ENCODE measurements around the gene ARHGAP33. TPM values are rescaled to one million over a fixed set of nuclear protein-coding genes. Genes with fewer than 3 reads are reported as not detected.

Gene ARHGAP33
- total and polyA plus RNA-seq, 10 of the 15 experiments (the other 5 are each of a cell fraction or from before 2014, with no cell fraction given), result 0.05 to 22.9 (median 2.3) TPM; not detected in 1

DNA sequence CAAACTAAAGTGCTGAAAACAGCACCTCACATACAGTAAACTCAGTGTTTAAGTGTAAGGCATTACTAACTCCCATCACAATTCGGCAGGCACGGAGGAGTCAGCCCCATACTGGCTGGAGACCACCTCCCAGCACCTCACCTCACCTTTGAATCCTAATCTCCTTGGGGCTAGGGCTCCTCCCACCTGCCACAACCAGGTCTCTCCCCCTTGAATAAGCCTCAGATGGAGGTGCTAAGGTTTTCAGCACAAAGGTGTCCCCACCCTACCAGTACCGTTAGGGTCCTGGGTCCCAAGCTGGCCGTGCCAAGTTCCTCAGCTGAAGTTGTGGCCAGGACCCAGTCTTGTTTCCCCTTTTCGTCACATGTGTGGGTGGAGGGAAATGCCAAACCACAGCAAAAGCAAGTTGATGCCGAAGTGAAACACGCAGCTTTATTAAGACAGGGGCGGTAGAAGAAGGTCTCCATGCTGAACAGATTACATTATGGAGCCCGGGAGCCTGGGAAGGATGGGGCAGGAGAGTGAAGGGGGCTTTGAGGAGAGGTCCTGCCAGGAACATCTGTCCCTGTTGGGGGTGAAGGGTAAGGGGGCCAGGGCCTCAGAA is 33.1 kb upstream of the ARHGAP33 start, which contains the start of gene IGFLR1 (continued):
- TF ChIP-seq EED (IDR thresholded peaks at IDR 0.05; ENCODE audit: low read depth), result peak; percentile 87; the same call in 1 of the 2 replicates
- TF ChIP-seq EP300 (IDR thresholded peaks at IDR 0.05; ENCODE audit: borderline replicate concordance in 1 of 2, control insufficient read depth in 1 of 2, low read depth in 2 of 2, low read length in 2 of 2), result peak; percentile 86 to 95; a peak in 3 of 4 replicates
- no peak for TF ChIP-seq TCF7 (IDR thresholded peaks at IDR 0.05; ENCODE audit: borderline replicate concordance)
- TF ChIP-seq POLR2AphosphoS2 (IDR thresholded peaks at IDR 0.05; ENCODE audit: low read depth, low read length), result no peak; the same call in 1 of the 2 replicates
- TF ChIP-seq E2F8 (IDR thresholded peaks at IDR 0.05; ENCODE audit: low read depth, partially characterized antibody), result no peak
- peak; percentile 87; the same call in 1 of the 2 replicates for TF ChIP-seq TBL1XR1 (IDR thresholded peaks at IDR 0.05; ENCODE audit: low read depth, low read length)
- peak; percentile 91 for TF ChIP-seq BCL11A (IDR thresholded peaks at IDR 0.05; ENCODE audit: low read depth, low read length)
- TF ChIP-seq, protein P1, sequence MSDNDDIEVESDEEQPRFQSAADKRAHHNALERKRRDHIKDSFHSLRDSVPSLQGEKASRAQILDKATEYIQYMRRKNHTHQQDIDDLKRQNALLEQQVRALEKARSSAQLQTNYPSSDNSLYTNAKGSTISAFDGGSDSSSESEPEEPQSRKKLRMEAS (IDR thresholded peaks at IDR 0.05; ENCODE audit: low read depth, low read length), result peak; percentile 67; the same call in 1 of the 2 replicates
- TF ChIP-seq EZH2 (IDR thresholded peaks at IDR 0.05; ENCODE audit: borderline replicate concordance, control insufficient read depth, low read depth, low read length), result 0 out of 2 replicates have a peak, but pooled peaks have one; percentile 21
- no peak for TF ChIP-seq ZNF274 (IDR thresholded peaks at IDR 0.05; ENCODE audit: insufficient read depth, insufficient read length)
- TF ChIP-seq NFIC (IDR thresholded peaks at IDR 0.05; ENCODE audit: low read depth, low read length), result peak; percentile 68; the same call in 1 of the 2 replicates
- TF ChIP-seq SUZ12 (IDR thresholded peaks at IDR 0.05; ENCODE audit: unreplicated experiment), result no peak
- TF ChIP-seq RELA (IDR thresholded peaks at IDR 0.05; ENCODE audit: borderline replicate concordance, partially characterized antibody), result peak; percentile 97
